H1 (cell line): ENCODE results near the gene LEMD1. TPM values are rescaled to one million over a fixed set of nuclear protein-coding genes. Genes with fewer than 3 reads are reported as not detected.

Experiments used
- ATF2 ChIP-seq: IDR thresholded peaks from 2 replicates; pipeline ENCODE4 v1.6.1; 2012; ENCODE audit warnings: low read length, inconsistent platforms
- CHD2 ChIP-seq: IDR thresholded peaks from 2 replicates; pipeline ENCODE4 v1.6.1; 2012; ENCODE audit warnings: low read length, improper control_type of control experiment
- KDM5A ChIP-seq: fragments of 200-600 bp; IDR thresholded peaks from 2 replicates; pipeline ENCODE4 v1.7.1; 2012; ENCODE audit warnings: mild to moderate bottlenecking, low read length, inconsistent platforms, mixed read lengths
- polyA plus RNA-seq, 7 experiments: library from polyadenylated mRNA; depleted of rRNA in 3 of 7; stranded (reverse) in 5 of 7; unstranded in 2 of 7; fragments of >200 nt in 5 of 7; fragments of 200-250 nt in 2 of 7; gene quantifications; 1 replicate in 5 of 7; 2 replicates in 1 of 7; 4 replicates in 1 of 7; pipeline versions ENCODE4 v1.2.1 to v1.2.3, GENCODE V29; 2011 to 2013; ENCODE audit warnings: missing spikeins in 2 of 7, mixed read lengths in 2 of 7
- total RNA-seq: library from RNA; stranded (reverse); fragmentation: NEBNext Ultra II Directional; extraction: Animal tissue kit (Norgen Biotek cat#: 25700); gene quantifications from 2 replicates; pipeline ENCODE4 v1.2.1, GENCODE V29; 2021

Gene LEMD1
- total and polyA plus RNA-seq, 2 of the 8 experiments (the other 6 are each of a cell fraction or from before 2014, with no cell fraction given): 10.0 to 10.5 TPM

- TF ChIP-seq ATF2: no peak
- TF ChIP-seq CHD2: no peak
- no peak for TF ChIP-seq KDM5A
These were observed 34.6 kb upstream of the LEMD1 start (continued) for GRCh38 chr1:205456383-205456867.
